ENCODE data around the gene MINDY3.

The MINDY3 gene

GRCh38 chr10:15801147-15801546 lies 59.2 kb downstream of the MINDY3 start:
- no peaks in the 10 kb centered on the region for H3K27me3 ChIP-seq (replicated peaks in 2 of 5; ENCODE audit: control insufficient read depth in 4 of 5, insufficient read depth in 5 of 5, low read length in 4 of 5)
- no peak overlapping the region for H3K4me3 ChIP-seq (ENCODE audit: control insufficient read depth in 1 of 7, extremely low read depth in 1 of 7, insufficient read depth in 4 of 7, low read depth in 2 of 7, low read length in 6 of 7)
- H3K9me3 ChIP-seq (ENCODE audit: control extremely low read depth in 1 of 5, control insufficient read depth in 4 of 5, insufficient read depth in 2 of 5, low read depth in 1 of 5, low read length in 4 of 5) = peaks cover 0 to 20% (median 8%) of the 10 kb centered on the region in 5 experiments
- DNase-seq = no peak
- no peaks in the 10 kb centered on the region for H3K4me1 ChIP-seq (ENCODE audit: control extremely low read depth in 1 of 4, control insufficient read depth in 4 of 4, insufficient read depth in 4 of 4, low read length in 3 of 4)
- H3K36me3 ChIP-seq (ENCODE audit: control insufficient read depth in 4 of 4, insufficient read depth in 4 of 4, low read length in 3 of 4) = peaks cover 6 to 43% (median 19%) of the 10 kb centered on the region in 4 experiments
- ChIA-PET POLR2A (no interaction called here), CTCF (interaction anchor here (1.2 kb wide), 1 partner anchor 8 kb away, joined by 3 read pairs; no protein-coding TSS in a partner anchor)
- WGBS (ENCODE audit: insufficient coverage) = 100% methylated on average over 1 of the region's 1 CpG
- no peak overlapping the region for H3K27ac ChIP-seq (ENCODE audit: insufficient read depth in 1 of 2, low read depth in 1 of 2, low read length in 2 of 2, poor library complexity in 1 of 2, severe bottlenecking in 2 of 2)

- ChIA-PET POLR2A (no interaction called here), CTCF (no interaction called here)
- WGBS (ENCODE audit: insufficient coverage) = 90% methylated on average over 1 of the region's 2 CpGs
Measured at GRCh38 chr10:15797346-15797745, 63.0 kb downstream of the MINDY3 start.

GRCh38 chr10:15796762-15797161 lies 63.5 kb downstream of the MINDY3 start:
- POLR2A ChIA-PET = no interaction called here
- no peak overlapping the region for H3K27ac ChIP-seq (ENCODE audit: insufficient read depth in 1 of 2, low read depth in 1 of 2, low read length in 2 of 2, poor library complexity in 1 of 2, severe bottlenecking in 2 of 2)
- CTCF ChIA-PET = interaction anchor here (0.9 kb wide), 1 partner anchor 18 kb away, joined by 3 read pairs; no protein-coding TSS in a partner anchor
- H3K27me3 ChIP-seq (replicated peaks in 2 of 5; ENCODE audit: control insufficient read depth in 4 of 5, insufficient read depth in 5 of 5, low read length in 4 of 5) = no peaks in the 10 kb centered on the region
- no peaks in the 10 kb centered on the region for H3K4me1 ChIP-seq (ENCODE audit: control extremely low read depth in 1 of 4, control insufficient read depth in 4 of 4, insufficient read depth in 4 of 4, low read length in 3 of 4)
- H3K36me3 ChIP-seq (ENCODE audit: control insufficient read depth in 4 of 4, insufficient read depth in 4 of 4, low read length in 3 of 4) = peaks cover 7 to 26% (median 22%) of the 10 kb centered on the region in 4 experiments
- peaks cover 0 to 16% (median 4%) of the 10 kb centered on the region in 5 experiments for H3K9me3 ChIP-seq (ENCODE audit: control extremely low read depth in 1 of 5, control insufficient read depth in 4 of 5, insufficient read depth in 2 of 5, low read depth in 1 of 5, low read length in 4 of 5)
- WGBS (ENCODE audit: insufficient coverage) = no CpG with 5 or more reads among the region's 1 CpG
- H3K4me3 ChIP-seq (ENCODE audit: control insufficient read depth in 1 of 7, extremely low read depth in 1 of 7, insufficient read depth in 4 of 7, low read depth in 2 of 7, low read length in 6 of 7) = no peak overlapping the region
- DNase-seq = no peak

More at GRCh38 chr10:15797346-15797745, 63.0 kb downstream of the MINDY3 start:
- no peaks in the 10 kb centered on the region for H3K4me1 ChIP-seq (ENCODE audit: control extremely low read depth in 1 of 4, control insufficient read depth in 4 of 4, insufficient read depth in 4 of 4, low read length in 3 of 4)
- H3K27ac ChIP-seq (ENCODE audit: insufficient read depth in 1 of 2, low read depth in 1 of 2, low read length in 2 of 2, poor library complexity in 1 of 2, severe bottlenecking in 2 of 2) = no peak overlapping the region
- H3K27me3 ChIP-seq (replicated peaks in 2 of 5; ENCODE audit: control insufficient read depth in 4 of 5, insufficient read depth in 5 of 5, low read length in 4 of 5) = no peaks in the 10 kb centered on the region
- peaks cover 0 to 19% (median 7%) of the 10 kb centered on the region in 5 experiments for H3K9me3 ChIP-seq (ENCODE audit: control extremely low read depth in 1 of 5, control insufficient read depth in 4 of 5, insufficient read depth in 2 of 5, low read depth in 1 of 5, low read length in 4 of 5)
- H3K36me3 ChIP-seq (ENCODE audit: control insufficient read depth in 4 of 4, insufficient read depth in 4 of 4, low read length in 3 of 4) = peaks cover 7 to 29% (median 24%) of the 10 kb centered on the region in 4 experiments
- no peak for DNase-seq
- no peak overlapping the region for H3K4me3 ChIP-seq (ENCODE audit: control insufficient read depth in 1 of 7, extremely low read depth in 1 of 7, insufficient read depth in 4 of 7, low read depth in 2 of 7, low read length in 6 of 7)

- ChIA-PET CTCF (interaction anchor here (0.9 kb wide), 1 partner anchor 19 kb away, joined by 3 read pairs; no protein-coding TSS in a partner anchor), POLR2A (no interaction called here)
- 100% methylated on average over 1 of the region's 5 CpGs for whole genome bisulfite sequencing (ENCODE audit: insufficient coverage)
- DNase-seq = no peak
- H3K36me3 ChIP-seq (ENCODE audit: control insufficient read depth in 4 of 4, insufficient read depth in 4 of 4, low read length in 3 of 4) = peaks cover 7 to 21% (median 19%) of the 10 kb centered on the region in 4 experiments
- H3K4me1 ChIP-seq (ENCODE audit: control extremely low read depth in 1 of 4, control insufficient read depth in 4 of 4, insufficient read depth in 4 of 4, low read length in 3 of 4) = no peaks in the 10 kb centered on the region
- no peaks in the 10 kb centered on the region for H3K27me3 ChIP-seq (replicated peaks in 2 of 5; ENCODE audit: control insufficient read depth in 4 of 5, insufficient read depth in 5 of 5, low read length in 4 of 5)
- no peak overlapping the region for H3K4me3 ChIP-seq (ENCODE audit: control insufficient read depth in 1 of 7, extremely low read depth in 1 of 7, insufficient read depth in 4 of 7, low read depth in 2 of 7, low read length in 6 of 7)
- H3K27ac ChIP-seq (ENCODE audit: insufficient read depth in 1 of 2, low read depth in 1 of 2, low read length in 2 of 2, poor library complexity in 1 of 2, severe bottlenecking in 2 of 2) = no peak overlapping the region
- peaks cover 0 to 11% (median 4%) of the 10 kb centered on the region in 5 experiments for H3K9me3 ChIP-seq (ENCODE audit: control extremely low read depth in 1 of 5, control insufficient read depth in 4 of 5, insufficient read depth in 2 of 5, low read depth in 1 of 5, low read length in 4 of 5)
Measured at GRCh38 chr10:15796098-15796759, 64.1 kb downstream of the MINDY3 start.

GRCh38 chr10:15795036-15795792 lies 65.1 kb downstream of the MINDY3 start:
- POLR2A ChIA-PET = interaction anchor here (0.6 kb wide), 1 partner anchor 11 kb away, joined by 3 read pairs; no protein-coding TSS in a partner anchor
- Histone ChIP-seq H3K9me3 (ENCODE audit: control extremely low read depth in 1 of 5, control insufficient read depth in 4 of 5, insufficient read depth in 2 of 5, low read depth in 1 of 5, low read length in 4 of 5) (peaks cover 0 to 1% (median 0%) of the 10 kb centered on the region in 5 experiments), H3K4me3 (ENCODE audit: control insufficient read depth in 1 of 7, extremely low read depth in 1 of 7, insufficient read depth in 4 of 7, low read depth in 2 of 7, low read length in 6 of 7) (no peak overlapping the region), H3K4me1 (ENCODE audit: control extremely low read depth in 1 of 4, control insufficient read depth in 4 of 4, insufficient read depth in 4 of 4, low read length in 3 of 4) (no peaks in the 10 kb centered on the region), H3K27ac (ENCODE audit: insufficient read depth in 1 of 2, low read depth in 1 of 2, low read length in 2 of 2, poor library complexity in 1 of 2, severe bottlenecking in 2 of 2) (no peak overlapping the region), H3K36me3 (ENCODE audit: control insufficient read depth in 4 of 4, insufficient read depth in 4 of 4, low read length in 3 of 4) (peaks cover 3 to 16% (median 12%) of the 10 kb centered on the region in 4 experiments), H3K27me3 (replicated peaks in 2 of 5; ENCODE audit: control insufficient read depth in 4 of 5, insufficient read depth in 5 of 5, low read length in 4 of 5) (no peaks in the 10 kb centered on the region)
- 100% methylated on average over 1 of the region's 7 CpGs for WGBS (ENCODE audit: insufficient coverage)
- CTCF ChIA-PET = no interaction called here
- DNase-seq = no peak

GRCh38 chr10:15794569-15794968 lies 65.7 kb downstream of the MINDY3 start:
- Histone ChIP-seq H3K27ac (ENCODE audit: insufficient read depth in 1 of 2, low read depth in 1 of 2, low read length in 2 of 2, poor library complexity in 1 of 2, severe bottlenecking in 2 of 2) (no peak overlapping the region), H3K27me3 (replicated peaks in 2 of 5; ENCODE audit: control insufficient read depth in 4 of 5, insufficient read depth in 5 of 5, low read length in 4 of 5) (no peaks in the 10 kb centered on the region), H3K4me1 (ENCODE audit: control extremely low read depth in 1 of 4, control insufficient read depth in 4 of 4, insufficient read depth in 4 of 4, low read length in 3 of 4) (no peaks in the 10 kb centered on the region), H3K9me3 (ENCODE audit: control extremely low read depth in 1 of 5, control insufficient read depth in 4 of 5, insufficient read depth in 2 of 5, low read depth in 1 of 5, low read length in 4 of 5) (no peaks in the 10 kb centered on the region), H3K4me3 (ENCODE audit: control insufficient read depth in 1 of 7, extremely low read depth in 1 of 7, insufficient read depth in 4 of 7, low read depth in 2 of 7, low read length in 6 of 7) (no peak overlapping the region), H3K36me3 (ENCODE audit: control insufficient read depth in 4 of 4, insufficient read depth in 4 of 4, low read length in 3 of 4) (peaks cover 3 to 17% (median 11%) of the 10 kb centered on the region in 4 experiments)
- POLR2A ChIA-PET = no interaction called here
- CTCF ChIA-PET = interaction anchor here (1.0 kb wide), 1 partner anchor 18 kb away, joined by 4 read pairs; no protein-coding TSS in a partner anchor
- DNase-seq = no peak

GRCh38 chr10:15793664-15794063 lies 66.6 kb downstream of the MINDY3 start:
- CTCF ChIA-PET = interaction anchor here (1.0 to 1.3 kb wide), 2 partner anchors 7 to 19 kb away, joined by 3 to 4 read pairs; no protein-coding TSS in a partner anchor
- Histone ChIP-seq H3K36me3 (ENCODE audit: control insufficient read depth in 4 of 4, insufficient read depth in 4 of 4, low read length in 3 of 4) (peaks cover 3 to 20% (median 14%) of the 10 kb centered on the region in 4 experiments), H3K27me3 (replicated peaks in 2 of 5; ENCODE audit: control insufficient read depth in 4 of 5, insufficient read depth in 5 of 5, low read length in 4 of 5) (no peaks in the 10 kb centered on the region), H3K4me1 (ENCODE audit: control extremely low read depth in 1 of 4, control insufficient read depth in 4 of 4, insufficient read depth in 4 of 4, low read length in 3 of 4) (no peaks in the 10 kb centered on the region), H3K9me3 (ENCODE audit: control extremely low read depth in 1 of 5, control insufficient read depth in 4 of 5, insufficient read depth in 2 of 5, low read depth in 1 of 5, low read length in 4 of 5) (no peaks in the 10 kb centered on the region), H3K4me3 (ENCODE audit: control insufficient read depth in 1 of 7, extremely low read depth in 1 of 7, insufficient read depth in 4 of 7, low read depth in 2 of 7, low read length in 6 of 7) (no peak overlapping the region), H3K27ac (ENCODE audit: insufficient read depth in 1 of 2, low read depth in 1 of 2, low read length in 2 of 2, poor library complexity in 1 of 2, severe bottlenecking in 2 of 2) (no peak overlapping the region)
- POLR2A ChIA-PET = no interaction called here
- no peak for DNase-seq
- 100% methylated on average over 1 of the region's 5 CpGs for WGBS (ENCODE audit: insufficient coverage)

Data from common myeloid progenitor, CD34-positive (primary cell).